ENCODE results near the gene GARS1.
"Not testable (repeated sequence)": the region's sequence is repeated elsewhere in the genome, so short reads cannot be mapped to it uniquely, and the experiment has no call there.

The GARS1 gene

DNA sequence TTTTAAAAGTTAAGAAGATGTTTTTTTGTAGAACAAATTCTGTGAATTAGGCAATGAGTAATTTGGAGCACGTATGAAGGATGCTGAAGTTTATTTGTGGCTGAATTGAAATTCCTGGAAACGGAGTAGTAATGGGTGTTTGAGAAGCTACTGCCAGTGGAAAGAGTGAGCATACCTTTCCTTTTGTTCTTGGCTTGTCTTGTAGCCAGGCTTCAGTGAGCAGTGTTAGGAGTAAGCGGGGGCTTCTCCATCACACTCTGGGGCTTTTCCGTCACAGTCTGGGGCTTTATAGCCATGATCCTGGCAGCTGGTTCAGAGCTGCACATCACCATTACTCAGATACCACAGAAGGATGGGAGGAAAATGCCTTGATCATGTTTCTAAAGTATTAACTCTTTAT is 32.3 kb downstream of the GARS1 start:
- no peak for DNase-seq (ENCODE audit: low read depth)

DNA sequence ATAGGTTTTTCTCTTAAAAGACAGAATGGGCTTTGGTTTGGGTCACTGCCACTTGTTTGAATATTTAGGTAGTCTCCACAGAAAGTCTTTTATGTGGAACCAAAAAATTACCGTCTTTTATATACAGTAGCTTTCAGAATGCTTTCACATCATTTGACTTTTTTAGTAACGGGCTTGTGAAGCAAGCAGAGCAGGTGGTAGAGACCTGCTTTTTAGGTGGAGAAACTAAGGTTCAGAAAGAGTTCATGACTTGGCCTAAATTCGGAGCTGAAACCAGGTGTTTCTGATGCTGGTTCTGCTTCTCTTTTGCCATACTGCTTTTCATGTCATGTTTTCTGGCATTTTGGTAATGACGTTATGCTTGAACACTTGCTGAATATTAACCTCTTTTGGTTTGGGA is 36.3 kb downstream of the GARS1 start:
- no peak for DNase-seq (ENCODE audit: low read depth)

- DNase-seq (ENCODE audit: low read depth): no peak
Measured at GRCh38 chr7:30633223-30633622, 38.5 kb downstream of the GARS1 start.

- DNase-seq (ENCODE audit: low read depth): no peak
Measured at GRCh38 chr7:30634193-30634626, 39.5 kb downstream of the GARS1 start.

DNA sequence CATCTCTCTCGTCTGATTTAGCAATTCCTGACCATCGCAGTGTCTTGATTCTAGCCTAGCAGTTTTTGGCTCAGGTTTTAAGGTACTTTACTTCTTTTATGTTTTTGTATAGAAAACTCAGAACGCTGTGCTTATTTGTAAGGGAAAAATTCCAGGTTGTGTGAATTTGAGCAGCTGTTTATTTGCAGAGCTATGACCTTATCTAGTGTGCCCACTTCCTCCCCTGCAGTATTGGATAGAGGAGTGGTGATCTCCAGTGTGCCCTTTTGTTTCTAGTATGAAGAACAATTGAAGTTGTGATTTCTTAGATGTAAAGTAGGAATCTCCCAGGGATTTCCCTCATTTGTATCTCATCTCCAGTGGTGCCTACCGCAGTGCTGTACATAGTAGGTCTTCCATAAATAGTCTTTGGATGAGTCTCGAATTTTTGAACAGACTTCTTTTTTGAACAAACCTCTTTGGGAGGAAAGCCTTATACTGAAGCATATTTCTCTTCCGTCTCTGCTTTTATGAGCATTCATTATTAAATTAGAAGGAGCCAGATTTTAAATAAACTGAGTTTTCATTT is 40.0 kb downstream of the GARS1 start:
- DNase-seq (ENCODE audit: low read depth): no peak

DNA sequence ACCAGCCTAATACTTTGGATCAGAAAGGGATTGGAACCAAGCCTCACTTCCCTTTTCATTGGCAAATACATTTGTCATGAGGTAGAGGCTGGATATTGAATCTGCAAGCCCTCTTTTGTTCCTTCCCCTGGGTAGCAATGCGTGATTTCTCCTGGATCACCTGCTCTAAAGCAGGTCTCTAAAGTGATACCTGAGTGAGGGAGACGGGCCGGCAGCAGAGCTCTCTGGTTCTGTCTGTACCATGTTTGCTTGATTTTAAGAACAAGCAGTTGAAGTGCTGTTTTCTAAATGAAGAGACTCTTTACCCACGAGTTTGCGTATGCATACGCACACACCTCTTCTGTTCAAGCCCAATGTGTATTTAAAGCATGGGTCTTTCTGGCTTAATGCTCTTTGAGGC is 41.1 kb downstream of the GARS1 start:
- no peak for DNase-seq (ENCODE audit: low read depth)

- not testable (repeated sequence) for DNase-seq (ENCODE audit: low read depth)
Measured at GRCh38 chr7:30642322-30642721, 47.6 kb downstream of the GARS1 start.

GRCh38 chr7:30642789-30643188 is 48.1 kb downstream of the GARS1 start:
- no peak for DNase-seq (ENCODE audit: low read depth)

- no peak for DNase-seq (ENCODE audit: low read depth)
Measured at GRCh38 chr7:30644286-30644955, 49.7 kb downstream of the GARS1 start.

GRCh38 chr7:30645661-30646060 is 51.0 kb downstream of the GARS1 start:
- DNase-seq (ENCODE audit: low read depth): no peak

GRCh38 chr7:30646154-30646553 is 51.5 kb downstream of the GARS1 start:
- DNase-seq (ENCODE audit: low read depth): no peak

DNA sequence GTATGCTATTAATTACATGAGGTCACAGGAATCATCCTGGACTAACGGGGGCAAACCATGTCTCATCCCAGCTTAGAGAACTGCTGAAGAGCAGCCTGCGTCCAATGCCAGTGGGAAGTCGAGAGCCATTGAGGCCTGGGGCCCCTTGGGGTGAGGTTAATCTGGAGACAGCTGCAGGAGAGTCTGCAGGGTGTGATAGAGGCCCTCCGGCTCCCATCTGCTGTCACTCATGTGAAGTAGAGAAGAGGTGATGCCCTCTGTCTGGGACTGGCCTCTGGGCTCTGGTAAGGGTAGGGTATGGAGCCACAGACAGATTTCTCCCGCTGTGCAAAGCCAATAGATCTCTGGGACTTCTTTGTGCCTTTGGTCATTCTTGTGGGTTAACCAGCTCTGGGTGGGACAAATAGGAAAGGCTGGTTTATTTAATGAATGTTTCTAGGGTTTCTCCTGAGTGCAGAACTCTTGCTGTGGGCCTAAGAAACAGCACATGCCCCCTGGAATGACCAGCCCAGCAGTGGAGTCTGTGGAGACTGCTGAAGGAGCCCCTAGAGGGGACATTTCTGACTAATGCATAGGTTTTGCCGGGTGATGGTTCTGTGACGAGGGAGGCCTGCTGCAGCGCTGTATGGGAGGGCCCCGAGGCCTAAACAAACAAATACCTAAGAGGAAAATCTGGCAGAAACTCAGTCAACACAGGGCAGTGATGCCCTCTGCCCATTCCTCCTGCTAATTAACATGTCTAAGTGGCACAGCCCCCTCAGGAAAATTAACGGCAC is 53.1 kb downstream of the GARS1 start:
- no peak for DNase-seq (ENCODE audit: low read depth)

DNA sequence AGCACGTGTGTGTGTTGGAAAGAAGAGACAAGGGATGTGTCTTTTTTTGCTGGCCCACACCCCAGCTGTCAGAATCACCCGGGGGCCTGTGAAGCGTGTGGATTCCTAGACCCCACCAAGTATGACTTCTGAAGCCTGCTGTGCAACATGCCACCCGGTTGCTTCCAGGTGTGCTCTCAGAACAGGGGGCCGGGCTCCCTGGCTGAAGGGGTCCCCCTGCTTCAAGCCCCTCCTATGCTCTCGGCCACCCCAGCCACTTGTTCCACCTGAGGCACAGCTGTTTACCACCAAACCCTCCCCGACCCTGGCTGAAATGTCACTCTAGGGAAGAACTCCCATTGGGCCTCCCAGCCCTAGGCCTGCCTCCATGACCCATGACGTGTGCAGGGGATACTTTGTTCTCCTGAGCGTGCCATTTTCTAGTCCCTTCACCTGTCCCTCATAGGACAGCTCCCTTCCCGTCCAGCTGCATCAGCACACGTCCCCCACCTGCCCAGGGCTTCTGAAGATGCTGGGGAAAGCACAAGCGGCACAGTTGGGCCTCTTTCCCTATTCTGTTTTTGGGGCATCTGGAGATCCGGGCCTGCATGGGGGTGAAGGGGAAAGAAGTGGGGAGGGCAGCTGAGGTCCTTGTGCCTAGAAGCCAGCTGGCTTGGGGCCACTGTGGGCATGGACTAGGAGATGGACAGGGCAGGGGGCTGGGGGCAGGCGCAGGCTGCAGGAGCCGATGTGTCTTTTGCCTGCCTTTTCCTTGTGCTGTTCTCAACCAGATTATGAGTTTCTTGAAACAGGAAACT is 54.3 kb downstream of the GARS1 start:
- no peak for DNase-seq (ENCODE audit: low read depth)

GRCh38 chr7:30649717-30650420 is 55.2 kb downstream of the GARS1 start:
- no peak for DNase-seq (ENCODE audit: low read depth)

DNA sequence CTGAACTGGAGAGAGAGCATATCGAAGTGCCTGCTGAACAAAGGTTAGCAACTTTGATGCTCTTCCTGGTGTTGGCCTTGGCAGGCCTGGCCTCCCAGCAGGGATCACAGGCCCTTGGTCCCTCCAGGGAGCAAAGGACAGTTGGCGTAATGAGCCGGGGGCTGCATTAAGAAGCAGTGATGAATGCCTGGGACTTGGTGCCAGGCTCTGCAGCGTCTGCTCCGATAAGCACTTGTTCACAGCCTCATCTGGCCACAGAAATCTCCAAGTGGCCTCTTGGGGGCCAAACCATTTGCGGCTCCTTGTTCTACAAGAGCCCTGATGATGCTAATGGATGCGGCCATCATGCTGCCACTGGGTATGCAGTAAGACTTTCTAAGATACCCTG is 55.7 kb downstream of the GARS1 start:
- DNase-seq (ENCODE audit: low read depth): no peak

GRCh38 chr7:30652132-30652531 is 57.5 kb downstream of the GARS1 start:
- no peak for DNase-seq (ENCODE audit: low read depth)

- no peak for DNase-seq (ENCODE audit: low read depth)
Measured at GRCh38 chr7:30652698-30653641, 58.3 kb downstream of the GARS1 start.

DNA sequence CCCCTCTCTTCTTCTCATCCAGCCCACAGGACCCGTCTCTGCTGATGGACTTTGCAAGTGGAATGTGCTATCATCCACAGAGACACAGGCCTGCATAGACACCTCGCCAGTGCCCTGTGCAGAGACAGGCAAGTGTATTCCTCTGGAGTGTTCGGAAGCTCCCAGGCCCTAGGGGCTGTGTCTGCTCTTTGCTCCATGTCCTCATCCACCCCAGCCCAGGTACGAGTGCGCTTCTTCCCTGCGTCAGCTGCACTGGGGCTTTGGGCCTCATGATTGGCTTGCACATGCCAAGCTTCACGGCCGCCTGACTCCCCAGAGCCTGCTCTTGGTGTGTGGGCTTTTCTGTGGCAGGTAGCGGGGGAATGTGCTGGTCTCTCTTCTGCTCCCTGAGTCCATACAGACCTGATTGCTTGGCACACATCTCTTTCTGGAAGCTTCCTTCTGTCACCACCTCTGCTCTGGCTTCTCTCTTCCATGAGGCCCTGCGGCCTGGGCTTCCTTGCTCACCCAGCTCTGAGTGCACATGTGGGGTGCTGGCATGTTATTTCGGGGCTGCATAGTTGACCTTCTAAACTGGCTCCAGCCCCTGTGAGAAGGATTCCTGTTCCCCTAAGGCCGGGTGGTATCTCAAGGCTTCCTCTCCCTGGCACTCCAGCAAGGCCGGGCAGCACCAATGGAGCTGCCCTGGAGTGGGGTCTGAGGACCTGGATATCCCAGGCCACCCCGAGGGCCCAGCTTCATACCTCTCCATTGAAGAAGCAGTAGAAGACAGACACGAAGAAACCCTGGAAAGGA is 59.8 kb downstream of the GARS1 start:
- no peak for DNase-seq (ENCODE audit: low read depth)

- DNase-seq (ENCODE audit: low read depth): no peak
Measured at GRCh38 chr7:30655096-30655970, 60.7 kb downstream of the GARS1 start.

Data from EH (cell line).